Osteoblast (primary cell): Measurements from ENCODE around the gene RANBP3L. TPM values are rescaled to one million over a fixed set of nuclear protein-coding genes. Genes with fewer than 3 reads are reported as not detected.
"Not testable (repeated sequence)": the region's sequence is repeated elsewhere in the genome, so short reads cannot be mapped to it uniquely, and the experiment has no call there.

Experiments
- DNase-seq: peaks from one replicate; pipeline ENCODE4 v3.0.0; 2011; ENCODE audit warnings: low spot score, mixed read lengths; ENCODE audit not compliant: insufficient read length; ENCODE audit errors: missing footprints
- H2AFZ ChIP-seq: 2 replicates; pipeline ENCODE4 v1.6.0; 2011; ENCODE audit warnings: mild to moderate bottlenecking, low read length
- H3K27ac ChIP-seq: 2 replicates; pipeline ENCODE4 v1.5.1; 2011; ENCODE audit warnings: mild to moderate bottlenecking, low read depth, low read length, moderate library complexity
- H3K27me3 ChIP-seq: 2 replicates; pipeline ENCODE4 v1.6.0; 2012; ENCODE audit warnings: mild to moderate bottlenecking, control low read depth, inconsistent platforms, low read length, moderate library complexity; ENCODE audit not compliant: insufficient read depth
- H3K36me3 ChIP-seq: 2 replicates; pipeline ENCODE4 v1.5.1; 2011; ENCODE audit warnings: mild to moderate bottlenecking, low read length, control low read depth, moderate library complexity; ENCODE audit not compliant: insufficient read depth
- H3K4me1 ChIP-seq: 2 replicates; pipeline ENCODE4 v1.5.1; 2011; ENCODE audit warnings: mild to moderate bottlenecking, low read length, control low read depth, moderate library complexity; ENCODE audit not compliant: insufficient read depth
- H3K4me2 ChIP-seq: 2 replicates; pipeline ENCODE4 v1.6.0; 2011; ENCODE audit warnings: mild to moderate bottlenecking, low read length; ENCODE audit not compliant: insufficient read depth
- H3K4me3 ChIP-seq: fragments of 200-600 bp; sonication (generic); 3 replicates; pipeline ENCODE4 v1.5.1; 2012; ENCODE audit warnings: mild to moderate bottlenecking, low read length, inconsistent platforms; ENCODE audit not compliant: insufficient read depth
- H3K79me2 ChIP-seq: 2 replicates; pipeline ENCODE4 v1.6.0; 2012; ENCODE audit warnings: mild to moderate bottlenecking, low read length, control low read depth, inconsistent platforms; ENCODE audit not compliant: insufficient read depth
- H3K9me3 ChIP-seq: 2 replicates; pipeline ENCODE4 v1.5.1; 2011; ENCODE audit warnings: low read depth, low read length, control low read depth
- H4K20me1 ChIP-seq: 2 replicates; pipeline ENCODE4 v1.6.0; 2012; ENCODE audit warnings: mild to moderate bottlenecking, low read length, control low read depth; ENCODE audit not compliant: insufficient read depth
- total RNA-seq: library from RNA; depleted of rRNA; stranded (reverse); fragments of >200 nt; gene quantifications from 2 replicates; pipeline ENCODE4 v1.2.3, GENCODE V29; 2012
- TF ChIP-seq, protein P1 (sequence below): IDR thresholded peaks from 2 replicates; pipeline ENCODE4 v1.5.1; 2011; ENCODE audit warnings: mild to moderate bottlenecking, low read depth, low read length, moderate library complexity; ENCODE audit errors: extremely low read depth

RANBP3L gene, protein sequence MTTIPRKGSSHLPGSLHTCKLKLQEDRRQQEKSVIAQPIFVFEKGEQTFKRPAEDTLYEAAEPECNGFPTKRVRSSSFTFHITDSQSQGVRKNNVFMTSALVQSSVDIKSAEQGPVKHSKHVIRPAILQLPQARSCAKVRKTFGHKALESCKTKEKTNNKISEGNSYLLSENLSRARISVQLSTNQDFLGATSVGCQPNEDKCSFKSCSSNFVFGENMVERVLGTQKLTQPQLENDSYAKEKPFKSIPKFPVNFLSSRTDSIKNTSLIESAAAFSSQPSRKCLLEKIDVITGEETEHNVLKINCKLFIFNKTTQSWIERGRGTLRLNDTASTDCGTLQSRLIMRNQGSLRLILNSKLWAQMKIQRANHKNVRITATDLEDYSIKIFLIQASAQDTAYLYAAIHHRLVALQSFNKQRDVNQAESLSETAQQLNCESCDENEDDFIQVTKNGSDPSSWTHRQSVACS
- 1.8 and 3.5 TPM in 2 replicates for total RNA-seq

DNA sequence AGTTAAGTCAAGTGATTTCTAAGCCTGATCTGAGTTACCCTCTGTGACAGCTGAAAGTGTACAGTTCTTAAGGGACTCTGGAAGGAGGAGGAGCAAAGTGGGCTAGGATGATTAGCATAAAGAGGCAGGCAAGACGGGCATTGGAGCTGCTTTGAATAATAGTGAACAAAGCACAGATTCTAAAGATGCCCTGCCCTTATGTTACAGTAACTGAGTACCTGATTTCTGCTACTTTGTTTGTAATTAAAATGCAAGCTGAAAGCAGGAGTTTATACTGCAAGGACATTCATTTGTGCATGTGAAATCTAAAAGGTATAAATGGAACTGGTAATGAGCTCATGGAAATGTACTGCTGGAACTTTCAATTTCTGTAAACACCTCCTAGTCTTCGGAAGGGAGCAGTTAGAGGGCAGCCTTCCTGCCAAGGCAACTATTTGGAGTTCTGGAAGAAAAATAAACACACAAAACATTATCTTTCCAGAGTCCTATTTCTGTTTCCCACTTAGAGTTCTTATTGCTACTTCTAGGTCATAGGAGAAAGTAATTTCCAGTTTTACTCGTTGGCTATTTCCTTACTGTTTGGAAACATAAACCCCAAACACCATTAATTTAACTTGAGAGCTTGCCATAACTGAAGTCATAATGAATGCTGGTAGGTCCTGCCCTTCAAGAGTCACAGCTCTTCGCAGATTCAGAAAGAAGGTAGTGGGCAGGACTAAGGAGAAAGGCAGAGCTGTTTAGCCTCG, at the start of gene RANBP3L:
RANBP3L (minus strand) TSS at position 45 of the 746 bp plus-strand sequence. CDS start 486 bp downstream, outside the sequence.
- Histone ChIP-seq H3K4me2 (peak within 1 kb of the TSS; percentile 86), H3K9me3 (no peaks in the 10 kb centered on the region), H3K27me3 (no peaks in the 10 kb centered on the region), H3K4me3 (peak within 1 kb of the TSS; percentile 62), H3K4me1 (peaks cover 37% of the 10 kb centered on the region), H3K36me3 (no peaks in the 10 kb centered on the region), H3K79me2 (no peaks in the 10 kb centered on the region), H4K20me1 (no peaks in the 10 kb centered on the region), H3K27ac (peak within 1 kb of the TSS; percentile 9), H2AFZ (peak within 1 kb of the TSS; percentile 75)
- TF ChIP-seq, protein P1, sequence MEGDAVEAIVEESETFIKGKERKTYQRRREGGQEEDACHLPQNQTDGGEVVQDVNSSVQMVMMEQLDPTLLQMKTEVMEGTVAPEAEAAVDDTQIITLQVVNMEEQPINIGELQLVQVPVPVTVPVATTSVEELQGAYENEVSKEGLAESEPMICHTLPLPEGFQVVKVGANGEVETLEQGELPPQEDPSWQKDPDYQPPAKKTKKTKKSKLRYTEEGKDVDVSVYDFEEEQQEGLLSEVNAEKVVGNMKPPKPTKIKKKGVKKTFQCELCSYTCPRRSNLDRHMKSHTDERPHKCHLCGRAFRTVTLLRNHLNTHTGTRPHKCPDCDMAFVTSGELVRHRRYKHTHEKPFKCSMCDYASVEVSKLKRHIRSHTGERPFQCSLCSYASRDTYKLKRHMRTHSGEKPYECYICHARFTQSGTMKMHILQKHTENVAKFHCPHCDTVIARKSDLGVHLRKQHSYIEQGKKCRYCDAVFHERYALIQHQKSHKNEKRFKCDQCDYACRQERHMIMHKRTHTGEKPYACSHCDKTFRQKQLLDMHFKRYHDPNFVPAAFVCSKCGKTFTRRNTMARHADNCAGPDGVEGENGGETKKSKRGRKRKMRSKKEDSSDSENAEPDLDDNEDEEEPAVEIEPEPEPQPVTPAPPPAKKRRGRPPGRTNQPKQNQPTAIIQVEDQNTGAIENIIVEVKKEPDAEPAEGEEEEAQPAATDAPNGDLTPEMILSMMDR, result no peak
- no peak for DNase-seq

DNA sequence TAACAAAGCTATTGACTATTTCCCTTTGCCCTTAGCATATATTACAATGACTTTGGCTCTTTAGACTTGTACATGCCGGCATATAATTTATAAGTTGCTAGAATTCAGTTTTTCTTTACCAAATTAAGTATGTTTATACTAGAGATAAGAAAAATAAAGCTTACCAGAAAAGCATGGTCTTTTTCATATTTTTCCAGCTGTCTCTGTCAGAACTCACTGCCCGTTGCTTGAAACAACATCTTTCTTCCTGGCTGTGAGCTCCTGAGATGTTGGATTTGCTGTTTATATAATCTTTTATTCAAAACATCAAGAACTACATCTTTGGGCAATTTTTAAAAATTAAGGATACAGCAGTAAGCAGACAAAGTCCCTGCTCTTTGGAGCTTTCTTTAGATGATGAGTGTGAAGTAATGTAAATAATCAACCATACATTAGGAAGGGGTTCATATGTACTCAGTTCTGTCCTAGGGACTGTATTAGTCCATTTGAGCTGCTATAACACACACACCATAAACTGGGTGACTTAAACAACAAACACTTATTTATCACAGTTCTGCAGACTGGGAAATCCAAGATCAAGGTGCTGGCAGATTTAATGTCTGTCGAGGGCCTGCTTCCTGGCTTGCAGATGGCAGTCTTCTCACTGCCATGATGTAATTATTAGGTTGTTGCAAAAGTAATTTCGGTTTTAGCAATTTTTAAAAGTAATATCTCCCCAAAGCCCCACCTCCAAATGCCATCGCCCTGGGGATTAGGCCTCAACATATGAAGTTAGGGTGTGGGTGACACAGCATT, 45.4 kb upstream of the RANBP3L start:
- TF ChIP-seq, protein P1, result no peak
- no peak overlapping the region for H2AFZ ChIP-seq

DNA sequence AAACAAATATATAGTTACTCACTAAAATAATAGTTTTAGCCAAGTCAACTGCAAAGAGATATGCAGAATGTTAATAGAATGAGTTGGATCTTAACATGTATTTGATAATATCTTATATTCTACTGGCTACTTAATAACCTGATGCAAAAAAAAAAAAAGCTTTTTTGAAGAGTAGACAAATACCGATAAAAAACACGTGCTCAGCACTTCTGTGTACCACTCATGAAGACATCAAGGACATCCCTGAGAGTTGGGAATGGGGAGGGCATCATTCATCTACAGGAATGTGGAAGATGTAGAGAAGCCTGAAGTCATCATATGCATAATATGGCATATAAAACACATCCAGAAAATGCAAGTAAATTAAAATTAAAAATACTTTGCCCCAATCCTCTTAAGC, 43.2 kb upstream of the RANBP3L start:
- H4K20me1 ChIP-seq, result no peaks in the 10 kb centered on the region
- no peak overlapping the region for H3K27ac ChIP-seq
- no peaks in the 10 kb centered on the region for H3K36me3 ChIP-seq
- no peaks in the 10 kb centered on the region for H3K79me2 ChIP-seq
- no peaks in the 10 kb centered on the region for H3K9me3 ChIP-seq
- H3K4me3 ChIP-seq, result no peak overlapping the region
- H2AFZ ChIP-seq, result no peak overlapping the region
- no peak overlapping the region for H3K4me2 ChIP-seq
- TF ChIP-seq, protein P1, result no peak
- no peak for DNase-seq
- H3K27me3 ChIP-seq, result peaks cover 4% of the 10 kb centered on the region
- H3K4me1 ChIP-seq, result no peaks in the 10 kb centered on the region

More for the DNA sequence above, 45.4 kb upstream of the RANBP3L start:
- no peak overlapping the region for H3K4me2 ChIP-seq
- no peaks in the 10 kb centered on the region for H4K20me1 ChIP-seq
- no peaks in the 10 kb centered on the region for H3K27me3 ChIP-seq
- no peaks in the 10 kb centered on the region for H3K79me2 ChIP-seq
- DNase-seq, result no peak
- H3K36me3 ChIP-seq, result no peaks in the 10 kb centered on the region
- H3K4me3 ChIP-seq, result no peak overlapping the region
- no peaks in the 10 kb centered on the region for H3K4me1 ChIP-seq
- no peaks in the 10 kb centered on the region for H3K9me3 ChIP-seq
- H3K27ac ChIP-seq, result no peak overlapping the region

DNA sequence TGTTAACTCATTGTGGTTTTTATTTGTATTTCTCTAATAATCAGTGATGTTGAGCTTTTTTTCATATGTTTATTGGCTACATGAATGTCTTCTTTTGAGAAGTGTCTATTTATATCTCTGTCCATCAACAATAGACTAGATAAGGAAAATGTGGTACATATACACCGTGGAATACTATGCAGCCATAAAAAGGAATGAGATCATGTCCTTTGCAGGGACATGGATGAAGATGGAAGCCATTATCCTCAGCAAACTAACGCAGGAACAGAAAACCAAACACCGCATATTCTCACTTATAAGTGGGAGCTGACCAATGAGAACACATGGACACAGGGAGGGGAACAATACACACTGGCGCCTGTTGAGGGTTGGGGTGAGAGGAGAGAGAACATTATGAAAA, 40.0 kb upstream of the RANBP3L start:
- not testable (repeated sequence) for H3K4me2 ChIP-seq, H2AFZ ChIP-seq, H3K4me3 ChIP-seq, H3K36me3 ChIP-seq, H3K9me3 ChIP-seq, H4K20me1 ChIP-seq, H3K4me1 ChIP-seq, H3K27ac ChIP-seq, H3K27me3 ChIP-seq, H3K79me2 ChIP-seq, DNase-seq
